Activated T-helper 17 cell treated with anti-CD3 and anti-CD28 coated beads, Interleukin-2, amount 50 U/mL, for 72 hours (primary cell): Measurements from ENCODE around the gene PARD3B. TPM values are rescaled to one million over a fixed set of nuclear protein-coding genes. Genes with fewer than 3 reads are reported as not detected.

ENCODE experiments used
- ATAC-seq: fragments of 150-1000 bp; cut with Tn5 transposase; replicated peaks from 2 replicates; pipeline ENCODE4 v1.10.0; 2021; ENCODE audit warnings: mild to moderate bottlenecking, moderate library complexity
- H3K27ac Mint-ChIP-seq: one replicate; pipeline ENCODE4 v1.8.0; 2022; ENCODE audit warnings: mixed read lengths
- H3K27me3 Mint-ChIP-seq: one replicate; pipeline ENCODE4 v1.8.0; 2022; ENCODE audit warnings: mixed read lengths
- H3K36me3 Mint-ChIP-seq: one replicate; pipeline ENCODE4 v1.8.0; 2022; ENCODE audit warnings: low read depth, mild to moderate bottlenecking, mixed read lengths
- H3K4me1 Mint-ChIP-seq: one replicate; pipeline ENCODE4 v1.8.0; 2022; ENCODE audit warnings: mixed read lengths
- H3K4me3 Mint-ChIP-seq: one replicate; pipeline ENCODE4 v1.8.0; 2022; ENCODE audit warnings: mild to moderate bottlenecking, mixed read lengths
- H3K9me3 Mint-ChIP-seq: one replicate; pipeline ENCODE4 v1.8.0; 2022; ENCODE audit warnings: mixed read lengths
- total RNA-seq, 2 donors: library from RNA; stranded (reverse); gene quantifications; one replicate each; pipeline ENCODE4 v1.2.3, GENCODE V29; 2022

PARD3B gene
- total RNA-seq, 2 donors from 2014 or later, result 0.29 to 1.5 TPM

DNA sequence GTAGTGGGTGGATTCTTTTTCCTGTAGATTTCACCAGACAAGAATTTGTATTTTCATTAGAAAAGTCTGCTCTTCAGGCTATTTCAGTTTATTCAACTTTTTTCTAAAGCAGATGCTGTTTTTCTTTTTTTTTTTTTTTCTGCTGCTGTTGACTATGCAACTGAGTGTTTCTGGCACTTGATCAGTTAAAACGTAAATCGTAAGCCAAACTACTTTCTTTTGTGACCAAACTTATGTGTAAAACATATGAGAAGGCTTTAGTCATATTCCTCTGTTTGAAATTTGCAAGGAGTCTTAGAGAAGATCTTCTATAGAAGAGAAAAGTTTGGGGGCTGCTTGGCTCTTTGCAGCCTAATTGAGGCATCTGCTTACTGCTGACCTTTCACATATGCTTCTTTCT lies 170.1 kb downstream of the PARD3B start:
- no peaks in the 10 kb centered on the region for H3K4me1 Mint-ChIP-seq
- ATAC-seq, result no peak
- no peaks in the 10 kb centered on the region for H3K9me3 Mint-ChIP-seq
- H3K4me3 Mint-ChIP-seq, result no peak overlapping the region
- no peak overlapping the region for H3K27ac Mint-ChIP-seq
- H3K27me3 Mint-ChIP-seq, result no peaks in the 10 kb centered on the region
- H3K36me3 Mint-ChIP-seq, result no peaks in the 10 kb centered on the region

DNA sequence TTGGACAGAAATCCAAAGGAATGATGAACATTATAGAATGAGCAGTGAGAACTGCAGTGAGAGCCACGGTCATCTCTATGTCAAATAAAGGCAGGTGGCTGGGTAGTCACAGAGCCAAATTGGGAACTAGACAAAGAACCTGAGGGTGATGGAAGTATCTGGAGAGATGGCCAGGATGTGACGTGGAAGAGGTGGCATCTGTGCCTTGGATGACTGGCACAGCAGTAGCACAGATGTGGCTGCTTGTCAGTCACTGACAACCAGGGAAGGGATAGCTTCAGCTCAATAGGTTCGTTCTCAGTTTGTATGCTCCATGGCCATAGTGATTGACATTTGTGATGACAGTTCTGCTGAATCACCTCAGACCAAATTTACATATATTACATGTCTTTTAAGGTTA lies 172.3 kb downstream of the PARD3B start:
- no peaks in the 10 kb centered on the region for H3K27me3 Mint-ChIP-seq
- no peak overlapping the region for H3K27ac Mint-ChIP-seq
- ATAC-seq, result no peak
- H3K36me3 Mint-ChIP-seq, result no peaks in the 10 kb centered on the region
- no peaks in the 10 kb centered on the region for H3K4me1 Mint-ChIP-seq
- H3K9me3 Mint-ChIP-seq, result no peaks in the 10 kb centered on the region
- no peak overlapping the region for H3K4me3 Mint-ChIP-seq

DNA sequence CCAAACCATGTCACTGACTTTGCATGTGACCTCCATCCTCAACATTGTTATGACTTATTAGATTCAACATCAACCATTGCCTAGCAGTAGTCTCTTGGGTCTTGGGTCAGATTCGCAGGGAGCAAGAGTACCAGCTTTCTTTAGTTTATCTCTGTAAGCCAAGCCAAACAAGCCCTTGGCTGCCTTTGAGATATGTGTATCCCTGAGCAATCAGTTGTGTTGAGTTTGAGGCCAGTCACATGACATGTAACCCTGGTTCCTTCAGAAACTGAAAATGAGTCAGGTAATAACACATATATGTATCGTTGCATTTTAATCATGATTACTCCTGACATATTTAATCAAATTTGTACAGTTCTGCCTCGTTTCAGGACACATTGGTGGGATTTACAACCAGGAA lies 173.3 kb downstream of the PARD3B start:
- no peaks in the 10 kb centered on the region for H3K4me1 Mint-ChIP-seq
- ATAC-seq, result no peak
- no peak overlapping the region for H3K27ac Mint-ChIP-seq
- no peaks in the 10 kb centered on the region for H3K27me3 Mint-ChIP-seq
- H3K9me3 Mint-ChIP-seq, result no peaks in the 10 kb centered on the region
- H3K36me3 Mint-ChIP-seq, result no peaks in the 10 kb centered on the region
- H3K4me3 Mint-ChIP-seq, result no peak overlapping the region

DNA sequence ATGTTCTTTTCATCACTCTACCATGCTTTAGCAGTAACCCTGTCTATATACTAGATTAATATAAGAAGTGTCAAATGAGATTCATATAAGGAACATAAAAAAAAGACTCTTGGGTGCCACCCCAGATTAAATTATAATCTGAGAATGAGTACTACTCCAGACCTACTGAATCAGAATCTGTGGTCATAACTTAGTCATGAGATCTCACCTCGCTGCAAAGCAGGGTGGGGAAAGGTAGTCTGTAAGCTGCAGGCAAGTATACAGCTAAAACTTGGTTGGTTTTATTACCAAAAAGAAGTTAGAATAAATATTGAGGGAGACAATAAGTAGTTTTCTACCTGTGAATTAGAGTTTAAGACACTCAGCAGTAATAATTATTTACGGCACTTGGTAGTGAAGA lies 175.6 kb downstream of the PARD3B start:
- H3K4me1 Mint-ChIP-seq, result no peaks in the 10 kb centered on the region
- no peak overlapping the region for H3K27ac Mint-ChIP-seq
- no peak overlapping the region for H3K4me3 Mint-ChIP-seq
- no peaks in the 10 kb centered on the region for H3K27me3 Mint-ChIP-seq
- no peaks in the 10 kb centered on the region for H3K36me3 Mint-ChIP-seq
- no peak for ATAC-seq
- H3K9me3 Mint-ChIP-seq, result no peaks in the 10 kb centered on the region

DNA sequence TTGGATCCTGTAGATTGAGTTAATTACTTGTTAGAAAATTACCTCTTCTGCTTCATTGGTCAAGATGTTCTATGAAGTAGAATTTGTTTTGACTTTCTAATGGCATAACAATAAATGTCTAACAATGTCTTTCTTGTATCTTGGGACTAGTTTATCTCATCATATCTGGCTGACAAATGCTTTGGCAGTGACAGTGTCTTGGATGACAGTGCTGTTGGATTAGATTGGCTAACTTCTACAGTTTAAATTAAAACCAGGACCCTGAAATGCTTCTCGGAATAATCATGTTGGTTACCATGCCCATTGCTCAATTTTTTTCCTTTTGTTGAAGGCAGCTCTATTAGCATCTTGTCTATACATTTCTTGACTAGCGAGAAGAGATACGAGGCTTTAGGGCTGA lies 176.9 kb downstream of the PARD3B start:
- Mint-ChIP-seq H3K4me3 (no peak overlapping the region), H3K27me3 (no peaks in the 10 kb centered on the region), H3K4me1 (no peaks in the 10 kb centered on the region), H3K9me3 (no peaks in the 10 kb centered on the region), H3K36me3 (no peaks in the 10 kb centered on the region), H3K27ac (no peak overlapping the region)
- no peak for ATAC-seq

DNA sequence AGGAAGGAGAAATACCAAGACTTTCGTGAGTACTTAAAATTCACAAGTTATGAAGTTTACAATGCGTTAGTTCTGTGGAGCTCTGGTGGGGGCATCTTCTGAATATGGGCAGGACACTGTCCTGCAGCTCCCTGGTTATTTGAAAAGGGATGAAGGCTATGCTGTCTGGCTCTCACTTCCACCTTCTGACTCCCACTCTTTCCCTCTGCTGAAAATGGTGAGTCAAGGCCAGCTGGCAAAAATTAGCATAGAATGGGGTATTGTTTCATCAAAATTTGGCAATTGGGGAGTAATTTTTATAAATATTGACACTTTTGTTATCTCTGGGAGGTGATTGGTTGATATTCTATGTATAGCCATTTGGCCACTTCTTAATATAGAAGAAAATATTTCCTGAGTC lies 177.4 kb downstream of the PARD3B start:
- no peaks in the 10 kb centered on the region for H3K9me3 Mint-ChIP-seq
- H3K4me1 Mint-ChIP-seq, result no peaks in the 10 kb centered on the region
- H3K27ac Mint-ChIP-seq, result no peak overlapping the region
- H3K4me3 Mint-ChIP-seq, result no peak overlapping the region
- H3K27me3 Mint-ChIP-seq, result no peaks in the 10 kb centered on the region
- no peak for ATAC-seq
- H3K36me3 Mint-ChIP-seq, result no peaks in the 10 kb centered on the region

DNA sequence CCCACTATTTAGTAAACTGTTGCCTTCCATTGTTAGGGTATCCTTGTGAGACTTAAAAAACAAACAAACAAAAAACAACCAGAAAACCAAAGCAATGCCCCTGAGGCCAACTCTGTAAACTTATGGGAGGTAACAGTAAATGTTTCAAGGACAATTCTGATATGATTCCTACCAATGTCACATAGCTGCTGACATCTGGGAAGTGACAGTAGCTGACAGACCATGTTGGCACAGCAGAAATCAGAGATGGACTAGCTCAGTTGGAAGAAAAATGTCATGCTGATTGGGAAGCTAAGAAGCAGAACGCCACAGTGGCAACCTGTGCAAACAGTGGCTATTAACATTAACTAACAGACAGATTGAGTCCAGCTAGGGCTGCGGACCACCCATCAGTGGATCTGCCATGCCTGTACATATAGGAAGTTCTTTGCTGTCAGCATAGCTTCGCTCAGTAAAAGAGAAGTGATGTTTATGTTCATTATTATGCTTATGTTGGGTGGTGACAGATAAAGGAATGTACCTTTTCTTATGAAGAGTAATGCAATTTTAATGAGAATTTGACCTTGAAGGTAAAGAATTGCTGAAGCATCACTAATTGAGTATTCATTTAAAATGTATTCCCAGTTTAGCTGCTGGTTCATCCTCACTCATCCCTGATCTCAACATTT lies 180.6 kb downstream of the PARD3B start:
- Mint-ChIP-seq H3K36me3 (no peaks in the 10 kb centered on the region), H3K27ac (no peak overlapping the region), H3K9me3 (no peaks in the 10 kb centered on the region), H3K27me3 (no peaks in the 10 kb centered on the region), H3K4me3 (no peak overlapping the region), H3K4me1 (no peaks in the 10 kb centered on the region)
- ATAC-seq, result no peak

DNA sequence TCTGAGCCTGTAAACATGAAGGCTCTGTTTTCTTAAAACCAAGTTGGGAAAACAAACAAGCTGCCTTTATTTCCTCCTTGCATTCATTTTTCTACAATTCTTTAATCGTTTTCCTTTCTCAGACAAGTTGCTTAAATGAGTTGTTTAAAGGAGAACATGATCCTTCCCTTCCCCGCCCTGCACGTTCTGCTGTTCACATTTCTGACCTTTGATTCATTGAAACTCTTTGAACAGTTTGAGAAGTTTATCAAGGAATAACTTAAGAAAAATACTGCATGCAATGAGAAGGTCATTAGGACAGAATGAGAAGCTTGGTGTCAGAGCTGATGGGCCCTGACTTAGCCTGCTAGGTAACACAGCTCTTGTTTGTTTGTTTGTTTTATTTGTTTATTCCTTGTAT lies 181.6 kb downstream of the PARD3B start:
- no peaks in the 10 kb centered on the region for H3K27me3 Mint-ChIP-seq

DNA sequence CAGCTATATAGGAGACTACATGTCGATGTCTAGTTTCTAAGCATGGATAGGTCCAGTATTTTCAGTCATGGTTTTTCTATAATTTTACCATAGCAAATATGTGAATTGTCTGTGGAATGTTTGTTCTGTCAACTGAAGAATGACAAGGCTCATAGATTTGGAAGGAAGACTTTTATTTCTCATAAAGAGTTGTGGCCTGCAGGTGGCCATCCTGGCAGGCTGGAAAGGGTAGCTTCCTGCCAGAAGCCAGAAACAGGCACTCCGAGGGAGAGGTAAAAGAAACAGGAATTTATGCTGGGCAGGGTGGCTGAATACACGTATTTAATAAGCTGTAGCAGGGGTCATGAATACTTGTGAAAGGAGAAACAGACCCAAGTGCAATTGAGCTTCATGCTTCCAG lies 182.1 kb downstream of the PARD3B start:
- H3K9me3 Mint-ChIP-seq, result no peaks in the 10 kb centered on the region
- no peak overlapping the region for H3K4me3 Mint-ChIP-seq
- no peak for ATAC-seq
- no peaks in the 10 kb centered on the region for H3K27me3 Mint-ChIP-seq
- H3K36me3 Mint-ChIP-seq, result no peaks in the 10 kb centered on the region
- H3K4me1 Mint-ChIP-seq, result no peaks in the 10 kb centered on the region
- no peak overlapping the region for H3K27ac Mint-ChIP-seq

More for the DNA sequence above, 181.6 kb downstream of the PARD3B start:
- no peak for ATAC-seq
- H3K9me3 Mint-ChIP-seq, result no peaks in the 10 kb centered on the region
- no peak overlapping the region for H3K4me3 Mint-ChIP-seq
- H3K4me1 Mint-ChIP-seq, result no peaks in the 10 kb centered on the region
- H3K27ac Mint-ChIP-seq, result no peak overlapping the region
- no peaks in the 10 kb centered on the region for H3K36me3 Mint-ChIP-seq

DNA sequence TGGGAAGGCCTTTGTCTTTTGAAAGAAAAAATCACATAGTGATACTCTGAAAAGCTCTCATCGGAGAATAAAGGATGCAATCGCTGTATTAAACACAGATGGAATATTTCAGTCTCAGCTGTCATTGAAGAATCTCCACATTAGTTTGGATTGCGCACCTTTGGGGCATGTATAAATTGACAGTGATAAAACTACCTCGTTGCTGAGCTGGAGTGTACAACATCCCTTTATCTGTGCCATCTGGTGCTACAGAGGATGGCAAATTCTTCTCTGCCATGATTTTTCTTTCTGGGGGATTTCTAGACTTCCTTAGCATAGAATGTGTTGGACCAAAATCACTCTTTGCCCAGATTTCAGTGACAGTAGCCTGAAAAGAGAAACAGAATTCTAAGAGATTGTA lies 185.3 kb downstream of the PARD3B start:
- Mint-ChIP-seq H3K4me3 (no peak overlapping the region), H3K4me1 (no peaks in the 10 kb centered on the region), H3K36me3 (no peaks in the 10 kb centered on the region)

DNA sequence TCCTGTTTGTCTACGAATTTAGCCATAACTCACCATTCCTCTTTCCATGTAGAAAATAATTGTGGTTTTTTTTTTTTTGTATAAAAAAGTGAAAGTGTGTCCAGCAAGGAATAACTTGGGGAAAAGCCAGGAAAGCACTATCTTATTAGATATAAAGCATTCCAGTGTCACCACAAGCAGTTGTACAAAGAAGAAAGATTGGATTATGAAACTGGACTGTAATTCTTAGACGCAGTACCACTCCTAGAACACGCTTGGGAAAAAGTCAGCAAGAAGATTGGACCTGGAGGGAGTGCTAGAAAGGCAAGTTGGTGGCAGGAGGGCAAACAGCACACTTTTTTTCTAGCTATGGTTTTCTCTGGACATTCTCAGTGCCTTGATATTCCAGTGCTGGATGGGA lies 186.7 kb downstream of the PARD3B start:
- Mint-ChIP-seq H3K27ac (no peak overlapping the region), H3K27me3 (no peaks in the 10 kb centered on the region), H3K36me3 (no peaks in the 10 kb centered on the region), H3K4me3 (no peak overlapping the region), H3K4me1 (no peaks in the 10 kb centered on the region), H3K9me3 (no peaks in the 10 kb centered on the region)
- no peak for ATAC-seq

More for the DNA sequence above, 185.3 kb downstream of the PARD3B start:
- Mint-ChIP-seq H3K27ac (no peak overlapping the region), H3K9me3 (no peaks in the 10 kb centered on the region), H3K27me3 (no peaks in the 10 kb centered on the region)
- no peak for ATAC-seq

DNA sequence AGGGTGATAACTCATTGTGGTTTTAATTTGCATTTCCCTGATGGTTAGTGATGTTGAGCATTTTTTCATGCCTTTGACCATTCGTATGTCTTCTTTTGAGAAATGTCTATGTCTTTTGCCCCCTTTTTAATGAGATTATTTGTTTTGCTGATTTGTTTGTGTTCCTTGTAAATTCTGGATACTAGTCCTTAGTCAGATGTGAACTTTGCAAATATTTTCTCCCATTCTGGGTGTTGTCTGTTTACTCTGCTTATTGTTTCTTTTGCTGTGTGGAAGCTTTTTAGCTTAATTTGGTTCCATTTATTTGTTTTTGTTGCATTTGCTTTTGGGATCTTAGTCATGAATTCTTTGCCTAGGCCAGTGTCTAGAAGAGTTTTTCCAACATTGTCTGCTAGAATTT lies 192.0 kb downstream of the PARD3B start:
- ATAC-seq, result no peak
- Mint-ChIP-seq H3K27ac (no peak overlapping the region), H3K4me3 (no peak overlapping the region), H3K36me3 (no peaks in the 10 kb centered on the region), H3K4me1 (no peaks in the 10 kb centered on the region), H3K9me3 (no peaks in the 10 kb centered on the region), H3K27me3 (no peaks in the 10 kb centered on the region)

DNA sequence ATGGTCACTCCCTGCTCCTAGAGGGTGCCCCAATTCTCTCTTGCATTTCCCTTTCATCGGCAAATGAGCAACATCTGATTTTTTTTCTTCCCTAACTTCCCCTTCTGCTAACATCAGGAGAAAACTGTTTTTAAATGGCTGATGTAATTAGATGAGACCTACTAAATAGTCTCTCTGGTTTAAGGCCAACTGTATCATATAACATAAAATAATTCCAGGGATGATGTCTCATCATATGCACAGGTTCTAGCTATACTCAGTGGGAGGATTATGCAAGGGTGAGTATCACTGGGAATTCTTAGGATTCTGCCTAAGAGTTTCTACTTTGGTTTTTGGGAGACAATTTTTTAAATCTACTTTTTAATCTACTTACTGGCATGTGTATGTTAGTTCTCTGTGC lies 193.4 kb downstream of the PARD3B start:
- no peak overlapping the region for H3K27ac Mint-ChIP-seq
- H3K27me3 Mint-ChIP-seq, result no peaks in the 10 kb centered on the region
- ATAC-seq, result no peak
- no peak overlapping the region for H3K4me3 Mint-ChIP-seq
- H3K4me1 Mint-ChIP-seq, result no peaks in the 10 kb centered on the region
- H3K9me3 Mint-ChIP-seq, result no peaks in the 10 kb centered on the region
- no peaks in the 10 kb centered on the region for H3K36me3 Mint-ChIP-seq

DNA sequence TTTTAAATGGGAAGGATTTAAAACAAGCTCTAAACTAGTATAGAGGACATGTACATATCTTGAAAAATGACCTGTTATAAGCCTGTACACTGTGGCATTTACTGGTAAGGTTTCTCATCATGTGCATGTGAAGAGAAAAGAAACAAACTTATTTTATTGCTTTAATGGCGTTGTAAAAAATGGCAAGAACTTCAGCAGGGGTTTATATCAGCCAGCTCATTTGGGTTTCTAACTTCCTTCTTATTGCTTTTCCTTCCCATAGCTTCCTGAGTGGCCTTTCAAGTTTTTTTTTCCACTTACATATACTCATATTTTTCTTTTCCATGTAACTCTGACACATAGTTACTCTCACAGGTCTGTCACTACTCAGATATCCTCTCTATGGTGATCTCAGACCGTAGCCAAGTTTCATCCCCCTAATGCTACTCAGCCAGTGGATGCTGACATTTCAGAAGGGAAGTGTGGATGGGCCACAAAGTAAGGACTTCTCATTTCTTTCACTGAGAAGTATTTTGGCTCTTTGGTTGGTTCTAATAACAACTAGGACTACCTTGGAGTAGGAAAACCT lies 198.2 kb downstream of the PARD3B start:
- Mint-ChIP-seq H3K27ac (no peak overlapping the region), H3K4me3 (no peak overlapping the region), H3K9me3 (peaks cover 3% of the 10 kb centered on the region)

DNA sequence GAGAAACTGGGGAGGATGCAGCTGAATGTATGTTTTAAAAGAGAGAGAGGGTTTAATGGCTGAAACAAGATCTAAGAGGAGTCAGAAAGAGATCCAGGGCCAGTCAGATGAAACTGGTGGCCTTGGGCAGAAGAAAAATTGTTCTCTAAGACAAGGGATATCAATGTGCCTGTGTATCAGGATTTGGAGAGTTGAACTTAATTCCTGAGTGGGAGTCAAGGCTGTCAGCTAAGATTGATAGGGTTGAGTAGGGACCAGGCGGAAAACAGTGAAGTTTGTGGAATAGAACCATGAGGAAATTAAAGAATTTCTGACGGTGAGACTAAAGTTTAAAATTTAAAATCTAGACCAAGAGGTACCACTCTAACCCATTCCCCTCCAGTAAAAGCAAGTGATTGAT lies 199.2 kb downstream of the PARD3B start:
- Mint-ChIP-seq H3K9me3 (peaks cover 3% of the 10 kb centered on the region), H3K36me3 (no peaks in the 10 kb centered on the region), H3K4me3 (no peak overlapping the region), H3K4me1 (no peaks in the 10 kb centered on the region), H3K27ac (no peak overlapping the region), H3K27me3 (no peaks in the 10 kb centered on the region)
- no peak for ATAC-seq

More for the DNA sequence above, 198.2 kb downstream of the PARD3B start:
- no peaks in the 10 kb centered on the region for H3K36me3 Mint-ChIP-seq
- H3K27me3 Mint-ChIP-seq, result no peaks in the 10 kb centered on the region
- peak; percentile 56 for ATAC-seq
- no peaks in the 10 kb centered on the region for H3K4me1 Mint-ChIP-seq

DNA sequence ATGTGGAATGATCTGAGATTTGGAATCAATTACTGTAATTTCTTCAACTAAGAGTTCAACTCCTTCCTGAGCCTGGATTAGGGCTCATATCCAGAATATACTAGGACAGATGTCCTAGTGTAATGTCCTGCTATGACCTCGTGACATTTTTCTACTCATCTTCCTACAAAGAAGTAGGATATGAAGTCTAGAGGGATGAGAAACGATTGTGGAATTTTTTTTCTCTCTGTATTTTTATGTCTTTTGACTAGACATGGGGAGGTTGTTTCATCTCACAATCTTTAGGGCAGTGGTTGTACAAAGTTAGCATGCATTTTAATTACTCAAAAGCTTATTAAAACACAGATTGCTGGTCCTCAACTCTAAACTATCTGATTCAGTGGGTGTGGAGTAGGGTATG lies 203.0 kb downstream of the PARD3B start:
- Mint-ChIP-seq H3K9me3 (peaks cover 3% of the 10 kb centered on the region), H3K36me3 (no peaks in the 10 kb centered on the region), H3K4me1 (no peaks in the 10 kb centered on the region), H3K27me3 (no peaks in the 10 kb centered on the region), H3K27ac (no peak overlapping the region), H3K4me3 (no peak overlapping the region)
- no peak for ATAC-seq
